HepG2 (cell line): ENCODE results near the gene SNAPC3. TPM values are rescaled to one million over a fixed set of nuclear protein-coding genes. Genes with fewer than 3 reads are reported as not detected.

ENCODE experiments used
- MAFK ChIP-seq, 2 experiments: IDR thresholded peaks in 1 of 2; conservative IDR thresholded peaks in 1 of 2; 2 replicates each; pipeline ENCODE4 v1.6.1; 2011; ENCODE audit warnings: improper control_type of control experiment in 2 of 2, low read length in 2 of 2
- RNF219 ChIP-seq: sonication (generic); formaldehyde crosslinking; IDR thresholded peaks from 2 replicates; pipeline ENCODE4 v1.5.0; 2020; ENCODE audit warnings: mild to moderate bottlenecking, missing genetic modification reagents
- ZNF646 ChIP-seq: sonication (generic); formaldehyde crosslinking; IDR thresholded peaks from 2 replicates; pipeline ENCODE4 v1.9.0; 2021; ENCODE audit warnings: mild to moderate bottlenecking, missing genetic modification reagents
- polyA plus RNA-seq, 8 experiments: library from polyadenylated mRNA; depleted of rRNA in 3 of 8; stranded (reverse) in 7 of 8; unstranded in 1 of 8; fragments of >200 nt; fragmentation: Illumina TruSeq in 4 of 8; extraction: Trizol in 4 of 8; gene quantifications; 2 replicates each; pipeline versions ENCODE4 v1.2.1 to v1.2.3, GENCODE V29; 2011 to 2016; ENCODE audit warnings: low read depth in 4 of 8, missing spikeins in 1 of 8, mixed read lengths in 1 of 8; ENCODE audit not compliant: insufficient read depth in 1 of 8
- total RNA-seq, 5 experiments: library from RNA; depleted of rRNA; stranded (reverse); fragments of >200 nt; fragmentation: Illumina TruSeq; extraction: Trizol; gene quantifications; 2 replicates each; pipeline ENCODE4 v1.2.3, GENCODE V29; 2016; ENCODE audit warnings: low read depth in 1 of 5

Gene SNAPC3
- total and polyA plus RNA-seq, 2 of the 13 experiments (the other 11 are each of a cell fraction or from before 2014, with no cell fraction given) = 25.6 to 26.0 TPM

GRCh38 chr9:15430920-15431844 lies 8.5 kb downstream of the SNAPC3 start (continued):
- no peak for TF ChIP-seq ZNF646 (CRISPR knock-in tag)
- TF ChIP-seq RNF219 (CRISPR knock-in tag) = no peak
- peak; percentile 35 to 43; a peak in 3 of 4 replicates for TF ChIP-seq MAFK (conservative IDR thresholded peaks at IDR 0.05 in 1 of 2, IDR thresholded peaks at IDR 0.05 in 1 of 2; ENCODE audit: low read length in 2 of 2)
